Measurements from ENCODE around the gene CREB5. TPM values are rescaled to one million over a fixed set of nuclear protein-coding genes. Genes with fewer than 3 reads are reported as not detected.

CREB5 gene
- total RNA-seq, 1 donor from 2014 or later = 8.9 TPM

DNA sequence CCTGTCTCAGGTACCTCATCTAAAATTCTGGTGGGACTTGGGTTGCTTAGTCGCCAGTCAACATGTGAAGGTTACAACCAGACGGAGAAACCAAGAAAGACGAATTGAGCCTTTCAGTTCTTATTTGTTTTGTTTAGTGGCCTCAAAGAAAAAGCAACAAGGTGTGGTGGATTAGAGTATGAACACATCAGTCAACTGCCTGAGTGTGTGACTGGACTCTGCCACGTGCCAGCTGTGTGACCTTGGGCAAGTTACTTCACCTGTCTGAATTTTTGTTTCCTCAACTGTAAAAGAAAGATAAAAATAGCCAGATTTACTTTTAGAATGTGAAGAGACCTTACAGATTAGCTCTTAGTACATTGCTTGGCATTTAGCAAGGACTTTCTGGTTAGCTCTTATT, 259.2 kb downstream of the CREB5 start:
- intact Hi-C loops (cut with DNase I) = no loop called here
- Histone ChIP-seq H3K4me3 (no peak overlapping the region), H3K36me3 (no peaks in the 10 kb centered on the region), H3K4me1 (no peaks in the 10 kb centered on the region), H3K9me3 (no peaks in the 10 kb centered on the region), H3K27me3 (no peaks in the 10 kb centered on the region), H3K27ac (no peak overlapping the region)
- DNase-seq (no peak), ATAC-seq (no peak)
- TF ChIP-seq, protein P1, sequence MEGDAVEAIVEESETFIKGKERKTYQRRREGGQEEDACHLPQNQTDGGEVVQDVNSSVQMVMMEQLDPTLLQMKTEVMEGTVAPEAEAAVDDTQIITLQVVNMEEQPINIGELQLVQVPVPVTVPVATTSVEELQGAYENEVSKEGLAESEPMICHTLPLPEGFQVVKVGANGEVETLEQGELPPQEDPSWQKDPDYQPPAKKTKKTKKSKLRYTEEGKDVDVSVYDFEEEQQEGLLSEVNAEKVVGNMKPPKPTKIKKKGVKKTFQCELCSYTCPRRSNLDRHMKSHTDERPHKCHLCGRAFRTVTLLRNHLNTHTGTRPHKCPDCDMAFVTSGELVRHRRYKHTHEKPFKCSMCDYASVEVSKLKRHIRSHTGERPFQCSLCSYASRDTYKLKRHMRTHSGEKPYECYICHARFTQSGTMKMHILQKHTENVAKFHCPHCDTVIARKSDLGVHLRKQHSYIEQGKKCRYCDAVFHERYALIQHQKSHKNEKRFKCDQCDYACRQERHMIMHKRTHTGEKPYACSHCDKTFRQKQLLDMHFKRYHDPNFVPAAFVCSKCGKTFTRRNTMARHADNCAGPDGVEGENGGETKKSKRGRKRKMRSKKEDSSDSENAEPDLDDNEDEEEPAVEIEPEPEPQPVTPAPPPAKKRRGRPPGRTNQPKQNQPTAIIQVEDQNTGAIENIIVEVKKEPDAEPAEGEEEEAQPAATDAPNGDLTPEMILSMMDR (IDR thresholded peaks at IDR 0.05) = no peak

DNA sequence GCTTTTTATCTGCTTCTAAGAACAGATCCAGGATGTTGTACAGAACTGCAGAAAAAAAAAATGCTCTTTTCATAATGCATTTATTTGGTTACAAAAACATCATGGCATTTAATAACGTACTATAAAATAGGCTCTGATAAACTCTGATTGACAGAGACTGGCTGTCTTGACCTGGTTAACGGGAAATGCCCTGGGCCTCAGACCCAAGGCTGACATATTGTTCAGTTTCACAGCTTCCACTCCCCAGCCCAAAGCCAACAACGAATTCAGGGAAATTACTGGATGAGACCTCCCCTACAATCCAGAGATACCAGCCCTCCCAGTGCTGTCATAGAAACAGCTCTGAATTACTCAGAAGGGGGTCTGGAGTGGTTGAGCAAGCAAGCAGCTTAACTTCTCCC, 260.1 kb downstream of the CREB5 start:
- no peaks in the 10 kb centered on the region for H3K27me3 ChIP-seq
- no peaks in the 10 kb centered on the region for H3K9me3 ChIP-seq
- no peak for DNase-seq
- H3K27ac ChIP-seq = no peak overlapping the region
- no peaks in the 10 kb centered on the region for H3K36me3 ChIP-seq
- no peak overlapping the region for H3K4me3 ChIP-seq
- TF ChIP-seq, protein P1 (IDR thresholded peaks at IDR 0.05) = no peak
- intact Hi-C loops (cut with DNase I) = no loop called here
- ATAC-seq = no peak
- H3K4me1 ChIP-seq = no peaks in the 10 kb centered on the region

DNA sequence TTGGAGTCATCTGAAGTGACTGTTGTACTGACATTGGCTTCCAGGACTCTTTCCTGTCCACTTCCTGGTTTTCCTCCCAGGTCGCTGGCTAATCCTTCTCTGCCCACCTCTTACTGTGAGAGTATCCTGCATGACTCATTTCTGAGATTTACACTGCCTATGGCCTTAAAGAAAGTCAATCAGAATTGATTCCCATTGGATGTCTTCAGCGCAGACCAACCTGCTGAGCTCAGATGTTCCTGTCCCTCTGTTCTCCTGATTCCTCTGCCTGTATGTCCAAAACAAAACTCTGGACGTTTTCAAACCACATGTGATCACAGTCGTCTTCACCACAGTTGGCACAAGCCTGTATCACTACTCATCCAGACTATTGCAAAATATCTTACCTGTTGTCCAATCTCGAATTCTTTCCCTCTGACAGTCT, 262.1 kb downstream of the CREB5 start:
- no peaks in the 10 kb centered on the region for H3K4me1 ChIP-seq
- no peak overlapping the region for H3K4me3 ChIP-seq
- intact Hi-C loops (cut with DNase I) = no loop called here
- TF ChIP-seq, protein P1 (IDR thresholded peaks at IDR 0.05) = no peak
- no peak overlapping the region for H3K27ac ChIP-seq
- no peaks in the 10 kb centered on the region for H3K36me3 ChIP-seq
- ATAC-seq = no peak
- no peak for DNase-seq
- H3K27me3 ChIP-seq = no peaks in the 10 kb centered on the region
- no peaks in the 10 kb centered on the region for H3K9me3 ChIP-seq

DNA sequence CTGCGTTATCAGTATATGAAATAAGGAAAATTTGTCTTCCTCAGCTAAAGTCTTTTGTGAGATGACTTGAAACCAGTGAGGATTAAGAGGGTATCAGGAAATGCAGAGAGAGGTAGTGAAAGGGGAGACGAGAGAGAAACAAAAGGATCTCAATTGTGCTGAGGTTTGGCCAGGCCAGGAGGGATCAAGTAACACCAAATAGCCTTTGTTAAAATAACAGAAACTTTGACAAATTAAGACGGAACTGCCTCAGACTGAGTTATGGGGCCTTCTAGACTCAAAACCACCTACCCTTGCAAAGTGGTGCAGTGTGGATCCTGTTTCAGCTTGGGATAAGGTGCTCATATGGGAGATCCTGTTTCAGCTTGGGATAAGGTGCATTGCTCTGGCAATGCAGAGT, 263.1 kb downstream of the CREB5 start:
- no peak overlapping the region for H3K27ac ChIP-seq
- intact Hi-C loops (cut with DNase I) = no loop called here
- H3K9me3 ChIP-seq = no peaks in the 10 kb centered on the region
- H3K4me1 ChIP-seq = no peaks in the 10 kb centered on the region
- DNase-seq (no peak), ATAC-seq (no peak)
- no peaks in the 10 kb centered on the region for H3K36me3 ChIP-seq
- H3K4me3 ChIP-seq = no peak overlapping the region
- TF ChIP-seq, protein P1 (IDR thresholded peaks at IDR 0.05) = no peak
- H3K27me3 ChIP-seq = no peaks in the 10 kb centered on the region

DNA sequence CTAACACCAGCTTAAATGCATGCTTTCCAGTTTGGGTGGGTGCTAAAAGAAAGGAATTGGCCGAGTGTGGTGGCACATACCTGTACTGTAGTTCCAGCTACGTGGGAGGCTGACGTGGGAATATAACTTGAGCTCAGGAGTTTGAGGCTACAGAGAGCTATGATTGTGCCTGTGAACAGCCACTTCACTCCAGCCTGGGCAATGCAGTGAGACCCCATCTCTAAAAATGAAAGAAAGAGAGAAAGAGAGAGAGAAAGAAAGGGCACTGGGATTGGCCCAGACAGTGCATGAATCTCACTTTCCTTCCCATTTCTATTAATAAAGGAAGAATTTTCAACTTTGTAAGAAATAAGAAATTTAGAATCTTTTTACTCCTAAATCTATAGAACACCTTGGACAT, 265.4 kb downstream of the CREB5 start:
- no peaks in the 10 kb centered on the region for H3K4me1 ChIP-seq
- no peaks in the 10 kb centered on the region for H3K9me3 ChIP-seq
- H3K27me3 ChIP-seq = no peaks in the 10 kb centered on the region
- DNase-seq = no peak
- no peaks in the 10 kb centered on the region for H3K36me3 ChIP-seq
- intact Hi-C loops (cut with DNase I) = no loop called here
- no peak overlapping the region for H3K4me3 ChIP-seq
- no peak for ATAC-seq
- TF ChIP-seq, protein P1 (IDR thresholded peaks at IDR 0.05) = no peak
- no peak overlapping the region for H3K27ac ChIP-seq

DNA sequence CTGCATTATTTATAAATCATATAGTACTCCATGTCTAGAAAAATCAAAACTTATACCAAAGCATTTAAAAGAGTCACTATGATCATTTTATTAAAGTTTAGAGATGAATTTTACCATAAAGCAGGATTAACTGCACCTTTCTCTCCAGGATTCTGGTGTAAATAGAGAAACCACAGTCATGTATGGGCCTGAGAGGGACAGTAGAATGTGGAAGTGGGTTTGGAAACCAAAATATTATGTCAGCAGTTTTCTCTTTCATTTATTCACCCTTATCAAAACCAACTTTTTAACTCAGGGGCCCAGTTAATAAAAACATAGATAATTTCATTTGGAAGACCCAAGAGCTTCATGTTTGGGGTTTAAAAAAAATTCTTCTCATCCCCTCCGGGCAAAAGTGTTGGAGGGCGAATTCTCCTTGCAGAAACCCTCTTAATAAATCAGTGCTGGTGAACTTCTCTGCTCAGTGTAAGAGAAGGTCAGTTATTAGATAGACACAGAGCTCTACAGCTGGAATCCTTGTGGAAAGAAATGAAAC, 266.2 kb downstream of the CREB5 start:
- H3K9me3 ChIP-seq = no peaks in the 10 kb centered on the region
- H3K27ac ChIP-seq = no peak overlapping the region
- ATAC-seq = no peak
- TF ChIP-seq, protein P1 (IDR thresholded peaks at IDR 0.05) = no peak
- no peaks in the 10 kb centered on the region for H3K27me3 ChIP-seq
- no peaks in the 10 kb centered on the region for H3K36me3 ChIP-seq
- DNase-seq = no peak
- H3K4me1 ChIP-seq = no peaks in the 10 kb centered on the region
- no peak overlapping the region for H3K4me3 ChIP-seq
- intact Hi-C loops (cut with DNase I) = no loop called here
